Body of pancreas (tissue), 4 donors: Measurements from ENCODE around the gene CDK8.

Experiments used
- POLR2A ChIP-seq, 3 donors: fragments of 450-650 bp; IDR thresholded peaks; one replicate each; pipeline ENCODE4 v1.6.1; 2016; ENCODE audit warnings: antibody characterized with exemption in 3 of 3, mild to moderate bottlenecking in 2 of 3
- TF ChIP-seq, protein P1 (sequence below), 7 experiments: fragments of 450-650 bp in 4 of 7; fragments of 200-600 bp in 3 of 7; sonication (generic) in 3 of 7; IDR thresholded peaks; one replicate each; pipeline ENCODE4 v1.5.1; 2016 to 2019; ENCODE audit warnings: antibody characterized with exemption in 7 of 7

DNA sequence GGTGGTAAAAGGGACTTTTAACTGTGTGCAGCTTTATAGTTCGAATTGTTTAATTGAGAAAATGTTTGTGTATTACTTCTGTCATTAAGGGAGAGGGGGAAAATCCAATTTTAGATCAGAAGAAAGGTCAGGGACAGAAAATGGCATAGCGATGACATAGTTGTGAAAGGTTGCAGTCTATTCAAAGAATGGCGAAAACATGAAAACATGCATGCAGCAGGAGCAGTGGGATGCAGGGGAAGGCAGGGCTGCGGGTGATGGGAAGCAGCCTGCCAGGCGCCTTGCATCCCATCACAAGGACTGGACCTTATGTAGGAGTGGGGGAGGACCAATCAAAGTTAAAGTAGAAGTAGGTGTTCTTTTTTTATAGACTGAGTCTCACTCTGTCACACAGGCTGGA, 125.9 kb downstream of the CDK8 start:
- TF ChIP-seq, protein P1, sequence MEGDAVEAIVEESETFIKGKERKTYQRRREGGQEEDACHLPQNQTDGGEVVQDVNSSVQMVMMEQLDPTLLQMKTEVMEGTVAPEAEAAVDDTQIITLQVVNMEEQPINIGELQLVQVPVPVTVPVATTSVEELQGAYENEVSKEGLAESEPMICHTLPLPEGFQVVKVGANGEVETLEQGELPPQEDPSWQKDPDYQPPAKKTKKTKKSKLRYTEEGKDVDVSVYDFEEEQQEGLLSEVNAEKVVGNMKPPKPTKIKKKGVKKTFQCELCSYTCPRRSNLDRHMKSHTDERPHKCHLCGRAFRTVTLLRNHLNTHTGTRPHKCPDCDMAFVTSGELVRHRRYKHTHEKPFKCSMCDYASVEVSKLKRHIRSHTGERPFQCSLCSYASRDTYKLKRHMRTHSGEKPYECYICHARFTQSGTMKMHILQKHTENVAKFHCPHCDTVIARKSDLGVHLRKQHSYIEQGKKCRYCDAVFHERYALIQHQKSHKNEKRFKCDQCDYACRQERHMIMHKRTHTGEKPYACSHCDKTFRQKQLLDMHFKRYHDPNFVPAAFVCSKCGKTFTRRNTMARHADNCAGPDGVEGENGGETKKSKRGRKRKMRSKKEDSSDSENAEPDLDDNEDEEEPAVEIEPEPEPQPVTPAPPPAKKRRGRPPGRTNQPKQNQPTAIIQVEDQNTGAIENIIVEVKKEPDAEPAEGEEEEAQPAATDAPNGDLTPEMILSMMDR (IDR thresholded peaks at IDR 0.05), result no peak
- no peak for TF ChIP-seq POLR2A (IDR thresholded peaks at IDR 0.05)
